GM21717 (cell line): ENCODE results near the gene CRTC1.

ENCODE experiments used
- ATAC-seq: cut with Tn5 transposase; IDR thresholded peaks from one replicate; pipeline ENCODE4 v1.9.1; 2021; ENCODE audit warnings: mild to moderate bottlenecking, moderate library complexity; ENCODE audit not compliant: unreplicated experiment

Gene CRTC1

GRCh38 chr19:18683109-18683957 lies at the start of gene CRTC1:
Gene CRTC1, plus strand, starts transcription at chr19:18683680. Its CDS starts 23 bp downstream, at chr19:18683703.
- peak; percentile 38 for ATAC-seq

DNA sequence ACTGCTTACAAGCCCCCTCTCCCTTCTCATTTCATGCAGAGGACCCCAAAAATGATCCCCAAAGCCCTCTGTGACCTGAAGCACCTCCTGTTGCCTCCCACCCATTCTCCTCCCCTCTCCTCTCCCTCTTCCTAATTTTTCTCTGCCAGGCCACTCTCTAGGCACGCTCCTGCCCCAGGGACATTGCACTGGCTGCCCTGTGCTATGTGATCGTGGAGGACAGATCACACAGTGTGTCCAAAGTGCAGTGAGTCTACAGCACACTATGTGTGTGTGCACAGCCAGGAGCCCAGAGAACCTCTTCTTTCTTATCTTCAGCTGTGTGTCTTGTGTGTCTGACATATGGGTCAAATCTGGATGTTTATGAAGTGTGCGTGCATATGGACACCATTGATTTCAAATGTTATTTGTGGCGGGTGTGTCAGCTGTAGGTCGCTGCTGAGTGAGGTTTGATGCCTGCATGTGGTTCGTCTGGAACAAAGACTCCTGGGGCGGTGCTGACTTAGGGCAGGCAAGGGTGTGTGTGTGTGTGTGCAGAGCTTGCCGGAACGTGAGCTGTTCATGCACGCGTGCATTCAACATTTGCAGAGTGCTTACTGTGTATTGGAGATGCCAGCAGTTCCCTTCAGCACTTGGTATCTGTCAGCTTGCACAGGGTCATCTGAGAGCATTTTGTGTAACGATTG lies 48.7 kb upstream of the CRTC1 start:
- no peak for ATAC-seq

GRCh38 chr19:18635831-18636182 lies 47.7 kb upstream of the CRTC1 start:
- no peak for ATAC-seq

DNA sequence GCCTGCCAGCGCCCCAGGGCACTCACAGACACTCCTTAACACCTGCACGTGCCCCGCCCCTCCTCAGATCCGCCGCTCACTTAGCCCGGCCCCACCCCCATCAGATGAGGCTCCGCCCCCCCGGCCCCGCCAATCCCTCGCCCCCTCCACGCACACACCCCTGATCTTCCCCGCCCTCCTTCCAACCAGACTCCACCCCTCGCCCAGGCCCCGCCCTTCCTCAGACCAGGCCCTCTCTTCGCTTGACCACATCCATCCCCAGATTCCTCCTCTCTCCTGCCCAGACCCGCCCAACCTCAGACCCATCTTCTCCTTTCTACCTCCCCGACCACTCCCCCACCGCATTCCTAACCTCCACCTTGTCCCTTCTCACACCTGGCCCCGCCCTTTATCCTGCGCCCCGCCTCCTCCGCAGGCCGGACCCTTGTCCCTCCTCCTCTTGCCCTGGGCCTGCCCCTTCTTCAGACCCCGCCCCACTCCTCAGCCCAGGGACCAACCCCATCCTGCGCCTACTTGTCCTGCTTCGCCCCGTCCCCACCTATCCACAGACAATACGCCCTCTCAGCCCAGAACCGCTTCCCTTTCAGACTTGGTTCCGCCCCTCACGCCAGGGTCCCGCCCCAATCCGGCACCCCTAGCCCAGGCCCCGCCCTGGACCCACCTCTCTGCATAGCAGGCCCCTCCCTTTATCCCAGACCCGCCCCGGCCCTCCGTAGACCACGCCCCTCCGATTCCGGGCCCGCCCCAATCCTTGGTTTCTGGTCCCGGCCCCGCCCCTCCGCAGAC lies 47.1 kb upstream of the CRTC1 start:
- ATAC-seq = peak; percentile 70

DNA sequence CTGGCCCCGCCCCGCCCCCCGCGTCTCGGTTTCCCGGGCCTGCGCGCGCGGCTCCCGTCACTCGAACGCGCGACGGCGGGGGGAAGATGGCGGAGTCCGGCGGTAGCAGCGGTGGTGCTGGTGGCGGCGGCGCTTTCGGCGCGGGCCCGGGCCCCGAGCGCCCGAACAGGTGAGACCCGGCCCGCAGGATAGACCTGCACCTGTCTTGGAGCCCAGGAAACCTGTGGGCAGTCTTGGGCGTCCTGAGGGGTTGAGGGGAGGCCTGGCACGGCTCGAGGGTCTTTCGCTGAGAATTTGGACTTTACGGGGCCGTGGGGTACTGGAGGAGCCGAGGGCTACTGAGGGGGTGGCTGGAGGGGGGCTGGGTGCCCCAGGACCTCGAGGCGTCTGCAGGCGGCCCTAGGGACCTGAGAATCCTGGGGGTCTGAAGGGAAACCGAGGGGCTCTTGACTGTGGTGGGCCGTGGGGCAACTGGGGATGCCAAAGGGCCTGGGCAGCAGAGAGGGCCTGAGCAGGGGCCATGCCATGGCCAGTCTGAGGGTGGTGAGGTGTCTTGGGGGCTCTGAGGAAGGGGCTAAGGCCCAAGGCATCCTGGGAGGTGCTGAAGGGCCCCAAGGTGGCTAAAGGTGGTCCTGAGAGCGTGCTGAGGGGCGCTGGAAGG lies 46.4 kb upstream of the CRTC1 start, which contains the start of gene KLHL26:
Gene KLHL26, plus strand, starts transcription at position 60 of the 661 bp plus-strand sequence. Its CDS starts 27 bp downstream, at position 87.
- no peak for ATAC-seq

DNA sequence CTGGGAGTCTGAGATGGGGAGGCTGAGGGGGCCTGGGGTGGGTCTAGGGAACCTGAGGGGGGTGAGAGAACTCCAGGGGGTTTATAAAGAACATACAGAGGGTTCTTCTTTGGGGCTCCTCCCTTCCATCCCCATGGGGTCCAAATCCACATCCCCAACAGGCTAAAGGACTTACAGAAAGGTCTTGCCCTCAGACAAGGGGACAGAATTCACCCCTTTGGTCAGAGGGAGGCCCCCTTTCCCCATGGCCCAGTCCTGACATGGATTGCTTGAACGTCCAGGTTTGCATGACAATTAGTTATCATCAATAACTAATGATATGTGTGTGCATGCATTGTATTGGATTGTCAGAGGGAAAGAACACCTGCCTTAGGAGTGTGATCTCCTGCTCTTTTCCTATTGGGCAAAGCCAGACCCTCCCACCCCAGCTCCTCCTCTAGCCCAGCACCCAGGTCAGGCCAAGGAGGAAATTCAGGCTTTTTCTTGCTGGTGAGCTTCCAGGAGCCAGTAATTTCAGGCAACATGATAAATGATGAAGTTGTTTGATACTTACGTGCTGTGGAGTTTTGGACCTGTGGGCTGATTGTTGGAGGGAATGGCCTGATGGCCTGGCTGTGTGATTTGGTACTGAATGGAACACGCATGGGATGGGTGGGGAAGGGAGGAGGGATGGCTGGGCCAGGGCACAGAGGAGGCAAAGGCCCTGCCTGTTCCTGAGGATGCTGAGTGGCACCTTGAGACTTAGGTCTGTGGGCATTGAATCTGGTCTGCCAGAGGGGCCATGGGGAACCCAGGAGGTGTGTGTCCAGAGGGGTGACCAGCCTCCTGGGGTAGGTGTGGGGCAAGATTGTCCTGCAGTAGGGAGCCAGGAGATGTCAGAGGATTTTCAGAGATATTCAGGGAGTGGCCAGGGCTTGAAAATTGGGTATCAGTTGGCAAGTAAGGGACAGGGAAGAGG lies 45.5 kb upstream of the CRTC1 start:
- no peak for ATAC-seq

DNA sequence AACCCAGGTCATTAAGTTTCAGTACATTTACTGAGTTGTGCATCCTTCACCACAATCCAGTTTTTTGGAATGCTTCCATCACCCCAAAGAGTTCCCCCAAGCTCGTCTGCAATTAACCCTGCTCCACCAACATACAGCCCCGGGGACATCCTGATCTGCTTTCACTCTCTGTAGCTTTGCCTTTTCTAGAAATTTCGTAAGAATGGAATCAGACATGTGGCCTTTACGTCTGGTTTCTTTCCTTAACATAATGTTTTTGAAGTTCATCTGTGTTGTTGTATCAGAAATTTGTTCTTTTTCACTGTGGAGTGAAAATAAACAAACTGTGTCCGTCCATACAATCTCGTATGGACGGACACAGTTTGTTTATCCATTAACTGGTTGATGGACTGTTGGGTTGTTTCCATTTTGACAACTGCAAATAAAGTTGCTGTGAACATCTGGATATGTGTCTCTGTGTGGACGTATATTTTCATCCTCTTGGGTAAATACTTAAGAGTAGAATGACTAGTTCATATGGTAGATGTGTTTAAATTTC lies 43.7 kb upstream of the CRTC1 start:
- ATAC-seq = no peak

GRCh38 chr19:18644196-18645034 lies 39.1 kb upstream of the CRTC1 start:
- ATAC-seq = no peak

DNA sequence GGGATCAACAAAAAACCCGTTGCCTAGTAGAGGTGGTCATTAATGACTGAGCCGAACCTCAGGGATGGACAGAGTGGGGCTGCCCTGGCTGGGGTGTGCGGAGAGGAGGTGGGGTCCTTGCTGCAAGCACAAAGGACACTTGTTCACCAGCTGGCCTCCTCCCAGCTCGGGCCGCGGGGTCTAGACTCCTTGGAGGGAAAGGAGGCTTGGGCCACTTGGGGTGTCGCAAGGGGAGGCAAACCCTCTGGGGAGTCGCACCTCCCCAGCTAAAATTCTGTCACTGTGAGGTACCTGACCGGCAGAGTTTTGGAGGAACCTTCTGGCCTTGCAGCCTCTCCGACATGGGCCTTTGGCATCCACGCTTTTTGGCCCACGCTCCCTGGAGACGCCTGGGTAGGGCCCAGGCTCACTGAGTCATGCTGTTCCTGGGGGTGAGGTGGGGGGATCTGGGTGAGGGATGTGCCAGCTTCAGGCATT lies 38.4 kb upstream of the CRTC1 start:
- ATAC-seq = no peak

DNA sequence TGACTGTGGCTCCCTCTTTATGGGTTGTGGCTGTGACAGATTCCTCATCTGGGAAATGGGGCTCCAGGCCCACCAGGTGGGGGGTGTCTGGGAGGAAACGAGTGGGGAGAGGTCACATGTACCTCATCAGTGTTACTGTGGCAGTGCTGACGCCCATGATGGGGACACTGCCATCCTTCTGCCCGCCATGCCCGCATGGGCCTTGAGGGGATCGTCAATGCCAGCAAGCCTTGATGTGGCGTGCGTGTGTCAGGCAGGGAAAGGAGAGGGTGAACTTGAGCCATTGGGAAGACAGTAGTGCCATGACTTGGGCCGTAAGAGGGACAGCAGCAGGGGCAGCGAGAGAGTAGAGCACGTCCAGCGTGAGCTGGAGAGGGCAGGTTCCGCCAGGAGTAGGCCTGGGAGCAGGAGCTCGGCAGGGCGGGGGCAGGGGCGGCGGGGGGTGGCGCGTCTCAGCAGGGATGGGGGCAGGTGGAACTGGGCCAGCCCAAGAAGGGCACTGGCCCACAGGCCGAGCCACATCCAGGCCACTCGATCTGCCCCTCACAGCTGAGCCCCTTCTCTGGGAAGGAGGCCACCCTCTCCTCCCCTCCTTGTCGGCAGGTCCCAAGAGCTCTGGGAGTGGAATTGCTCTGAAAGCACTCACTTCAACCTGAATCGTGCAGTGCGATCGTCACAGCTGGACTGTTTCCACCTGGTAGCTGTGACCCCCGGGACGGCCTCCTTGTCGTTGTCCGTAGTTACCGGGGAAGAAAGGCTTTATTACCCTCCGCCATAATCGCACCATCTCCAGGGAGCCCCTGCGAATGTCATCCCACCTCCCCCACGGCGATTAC lies 36.7 kb upstream of the CRTC1 start:
- no peak for ATAC-seq

- no peak for ATAC-seq
Observed at GRCh38 chr19:18647371-18647767, 36.1 kb upstream of the CRTC1 start.

- ATAC-seq = no peak
Observed at GRCh38 chr19:18647807-18648206, 35.7 kb upstream of the CRTC1 start.

- ATAC-seq = no peak
Observed at GRCh38 chr19:18648973-18649315, 34.5 kb upstream of the CRTC1 start.

GRCh38 chr19:18649371-18650020 lies 34.0 kb upstream of the CRTC1 start:
- ATAC-seq = no peak

DNA sequence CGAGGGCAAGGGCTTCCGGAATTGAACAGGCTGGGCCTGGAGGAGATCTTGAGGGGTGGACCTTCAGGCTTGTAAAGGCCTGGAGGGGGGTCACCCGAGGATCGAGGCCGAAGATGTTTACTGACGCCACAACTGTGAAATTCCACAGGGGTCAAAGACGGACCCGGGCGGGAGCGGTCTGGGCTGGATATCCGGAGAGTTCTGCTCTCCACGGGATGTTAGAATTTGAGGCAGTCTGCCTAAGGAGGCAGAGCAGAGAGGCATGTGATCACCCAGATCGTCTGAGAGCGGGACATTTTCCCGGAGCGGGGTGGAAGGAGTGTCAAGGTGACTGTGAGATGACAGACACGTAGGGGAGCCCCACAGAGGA lies 33.5 kb upstream of the CRTC1 start:
- ATAC-seq = no peak

GRCh38 chr19:18650468-18651041 lies 32.9 kb upstream of the CRTC1 start:
- ATAC-seq = no peak

- ATAC-seq = no peak
Observed at GRCh38 chr19:18651300-18651699, 32.2 kb upstream of the CRTC1 start.
